H4 (cell line): ENCODE data around the gene GPC3. TPM values are rescaled to one million over a fixed set of nuclear protein-coding genes. Genes with fewer than 3 reads are reported as not detected.
"Not testable (repeated sequence)": the region's sequence is repeated elsewhere in the genome, so short reads cannot be mapped to it uniquely, and the experiment has no call there.

ENCODE experiments used
- DNase-seq: peaks from one replicate; pipeline ENCODE4 v3.0.0-alpha.2; 2015; ENCODE audit warnings: low spot score
- total RNA-seq: library from RNA; depleted of rRNA; stranded (reverse); fragments of >200 nt; shearing (Covaris generic); gene quantifications from 2 replicates; pipeline ENCODE4 v1.2.3, GENCODE V29; 2014

Gene GPC3
- total RNA-seq, 1 experiment from 2014 or later: 0.06 TPM

DNA sequence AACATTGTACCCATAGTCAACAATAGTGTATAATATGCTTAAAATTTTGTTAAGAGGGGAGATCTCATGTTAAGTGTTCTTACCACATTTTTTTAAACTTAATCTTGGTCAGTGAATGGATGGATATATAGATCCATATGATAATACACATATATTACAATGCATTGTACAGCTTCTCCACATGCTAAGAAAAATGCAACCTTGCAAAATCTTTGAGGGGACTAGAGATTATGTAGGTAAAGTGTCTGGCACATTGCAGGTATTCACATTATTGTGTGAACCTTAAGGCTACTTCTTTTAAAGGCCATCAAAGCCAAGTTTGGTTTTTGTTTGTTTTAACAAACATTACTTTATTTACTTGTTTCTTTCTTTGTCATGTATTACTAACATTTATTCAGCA lies 10.4 kb upstream of the GPC3 start:
- DNase-seq: no peak

DNA sequence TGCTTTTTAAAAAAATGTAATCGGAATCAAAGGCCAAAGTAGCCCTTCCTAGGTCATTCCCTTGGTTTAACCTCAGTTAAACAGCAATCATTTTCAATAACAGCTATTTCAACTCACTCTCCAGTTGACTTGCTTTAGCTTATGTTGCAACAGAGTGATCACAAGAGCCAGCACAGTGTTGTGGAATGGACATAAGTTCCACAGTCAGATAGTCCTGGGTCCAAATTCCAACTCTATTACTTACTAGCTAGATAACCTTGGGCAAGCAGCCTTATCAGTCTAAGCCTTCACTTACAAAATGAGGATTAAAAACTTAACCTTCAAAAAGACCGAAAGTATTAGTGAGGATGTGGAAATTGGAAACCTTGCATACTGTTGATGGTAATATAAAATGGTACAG lies 9.2 kb upstream of the GPC3 start:
- DNase-seq: no peak

DNA sequence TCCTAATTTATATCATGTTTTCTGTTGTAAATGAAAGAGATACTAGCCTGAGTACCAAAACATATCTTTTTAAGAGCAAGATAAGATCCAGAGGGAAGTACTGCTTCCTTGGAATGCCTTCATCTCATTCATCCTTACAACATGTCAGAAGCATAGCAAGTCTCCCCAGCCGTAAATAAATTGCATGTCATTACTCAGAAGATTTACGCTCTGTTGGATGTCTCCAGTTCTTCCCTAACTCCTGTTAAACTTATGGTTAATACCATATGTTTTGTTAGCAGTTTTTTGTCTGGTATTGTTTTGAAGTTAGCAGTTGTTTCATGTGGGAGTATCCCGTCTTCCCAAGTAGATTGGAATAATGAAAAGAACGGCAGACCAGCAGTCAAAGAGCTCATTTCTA lies 7.5 kb upstream of the GPC3 start:
- no peak for DNase-seq

DNA sequence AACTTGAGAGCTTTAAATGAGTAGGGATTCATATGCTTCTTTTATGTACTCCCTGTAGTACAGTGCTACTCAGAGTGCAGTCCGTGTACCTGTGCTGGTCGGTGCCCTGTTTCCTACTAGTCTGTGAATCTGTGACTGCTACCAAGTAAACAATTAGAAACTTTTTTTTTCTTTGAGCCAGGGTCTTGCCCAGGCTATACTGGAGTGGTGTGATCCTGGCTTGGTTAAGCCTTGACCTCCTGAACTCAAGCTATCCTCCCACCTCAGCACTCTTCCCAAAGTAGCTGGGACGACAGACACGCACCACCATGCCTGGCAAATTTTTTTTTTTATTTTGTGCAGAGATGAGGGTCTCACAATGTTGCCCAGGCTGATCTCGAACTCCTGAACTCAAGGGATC lies 6.4 kb upstream of the GPC3 start:
- no peak for DNase-seq

DNA sequence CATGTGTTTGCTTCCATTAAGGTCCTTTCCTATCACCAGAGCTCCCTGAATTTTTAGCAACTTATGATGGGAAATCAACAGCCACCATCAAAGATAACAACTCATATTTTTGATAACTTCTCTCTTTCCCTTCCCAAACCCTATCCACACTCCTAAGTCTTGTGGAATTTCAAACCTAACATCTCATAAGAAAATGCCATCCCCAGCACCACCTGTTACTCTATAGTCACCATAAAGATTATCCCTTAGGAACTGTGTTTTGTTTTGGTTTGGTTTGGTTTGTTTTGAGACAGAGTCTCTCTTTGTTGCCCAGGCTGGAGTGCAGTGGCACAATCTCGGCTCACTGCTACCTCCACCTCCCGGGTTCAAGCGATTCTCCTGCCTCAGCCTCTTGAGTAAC lies 5.7 kb upstream of the GPC3 start:
- DNase-seq: not testable (repeated sequence)

DNA sequence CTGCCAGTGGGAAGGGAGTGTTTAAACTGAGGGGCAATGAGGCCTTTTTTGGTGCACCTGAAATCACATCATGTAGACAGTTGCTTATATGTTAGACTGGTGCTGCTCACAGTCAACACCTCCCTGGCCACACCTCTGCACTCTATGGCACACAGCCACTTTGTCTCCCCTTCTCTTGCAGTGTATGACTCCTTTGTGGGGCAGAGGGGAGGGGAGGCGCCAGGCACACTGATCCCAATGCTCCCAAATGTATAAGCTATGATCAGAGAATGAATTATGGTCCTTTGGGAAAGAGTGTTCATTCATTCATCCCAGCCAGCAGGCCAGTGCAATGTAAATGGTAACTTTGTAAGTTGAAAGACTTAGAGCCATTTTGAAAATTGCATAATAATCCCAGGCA lies 4.6 kb upstream of the GPC3 start:
- DNase-seq: no peak

DNA sequence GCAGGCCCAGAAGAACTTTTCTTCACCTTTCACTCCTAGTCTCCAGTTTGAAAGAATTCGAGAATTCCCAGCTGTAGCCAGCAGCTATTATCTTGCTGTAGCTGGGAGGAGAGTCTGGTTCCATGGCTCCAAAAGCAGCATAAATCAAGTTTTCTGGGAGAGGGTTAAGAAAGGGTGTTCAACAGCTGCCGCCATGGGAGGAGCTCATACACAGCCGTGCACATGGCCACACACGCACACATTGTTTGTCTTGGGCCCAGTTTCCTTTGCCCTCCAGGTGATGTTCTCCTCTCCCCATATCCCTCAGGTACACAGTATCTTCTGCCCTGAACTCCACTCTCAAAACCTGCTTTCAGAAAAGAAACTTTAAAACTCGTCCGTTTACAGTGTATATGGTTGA lies 4.1 kb upstream of the GPC3 start:
- DNase-seq: no peak

DNA sequence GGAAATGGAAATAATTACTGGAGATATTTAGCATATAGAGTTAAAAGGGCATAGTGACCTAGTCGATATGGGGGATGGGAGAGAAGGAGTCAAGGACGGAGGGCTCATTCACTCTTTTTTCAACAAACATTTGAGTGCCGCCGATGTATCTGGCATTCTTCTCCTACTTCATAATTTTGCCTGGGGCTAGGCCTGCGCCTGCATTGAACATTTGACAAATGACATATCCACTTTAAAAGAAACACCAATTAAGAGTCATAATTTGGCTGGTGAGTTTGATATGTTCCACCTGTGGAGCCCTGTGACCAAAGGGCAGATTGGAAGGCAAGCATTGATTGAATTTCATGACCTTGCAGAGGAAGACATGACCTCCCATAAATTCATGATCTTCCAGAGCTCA lies 2.6 kb upstream of the GPC3 start:
- no peak for DNase-seq

DNA sequence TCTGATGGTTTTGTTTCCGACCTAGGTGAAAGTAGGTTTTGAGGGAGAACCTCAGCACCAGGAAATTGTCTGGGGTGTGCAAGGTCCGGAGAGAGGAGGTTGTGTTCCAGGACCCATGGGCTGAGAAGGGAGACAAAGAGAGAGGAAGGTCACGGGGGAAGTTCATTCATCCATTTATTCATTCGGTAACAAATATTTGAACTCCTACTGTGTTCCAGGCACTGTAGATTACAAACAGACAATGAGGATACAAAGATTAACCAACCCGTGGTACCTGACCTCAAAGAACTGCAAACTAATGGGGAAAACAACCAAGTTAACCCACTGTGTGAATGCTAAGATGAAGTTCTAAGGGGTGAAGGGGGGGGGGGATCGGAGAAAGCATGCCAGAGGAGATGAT lies 1.8 kb upstream of the GPC3 start:
- DNase-seq: no peak

DNA sequence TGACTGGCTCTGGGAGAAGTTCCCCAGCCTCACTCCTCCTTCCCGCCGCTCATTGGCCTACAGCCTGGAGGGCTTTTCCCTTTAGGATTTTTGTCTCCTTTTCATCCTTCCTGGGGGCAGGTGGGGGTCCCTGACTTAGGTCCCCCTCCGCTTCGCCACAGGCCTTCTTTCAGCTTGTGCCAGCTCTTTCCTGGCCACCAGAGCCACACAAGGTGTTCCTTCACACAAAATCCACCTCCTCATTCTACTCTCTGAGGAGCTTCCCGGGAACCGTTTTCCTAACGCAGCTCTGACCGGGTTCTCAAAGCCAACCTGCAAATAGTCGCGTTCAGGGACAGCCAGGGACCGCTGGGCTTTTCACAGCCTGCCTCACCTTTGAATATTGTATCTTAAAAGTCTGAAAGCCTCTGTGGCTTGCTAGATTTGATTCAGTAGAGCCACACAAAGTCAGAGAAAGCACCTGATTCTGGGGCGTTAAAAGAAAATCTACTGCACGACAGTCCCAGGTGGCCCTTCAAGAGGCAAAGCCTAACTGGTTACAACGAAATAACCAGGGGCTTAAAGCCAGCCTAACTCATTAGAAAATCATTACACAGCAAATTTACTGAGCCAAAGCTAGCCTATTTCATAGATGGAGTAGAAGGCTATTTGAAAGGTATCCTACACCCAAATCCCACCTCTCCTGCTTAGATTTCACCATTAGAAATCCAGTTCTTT lies 731 bp upstream of the GPC3 start:
- DNase-seq: no peak

DNA sequence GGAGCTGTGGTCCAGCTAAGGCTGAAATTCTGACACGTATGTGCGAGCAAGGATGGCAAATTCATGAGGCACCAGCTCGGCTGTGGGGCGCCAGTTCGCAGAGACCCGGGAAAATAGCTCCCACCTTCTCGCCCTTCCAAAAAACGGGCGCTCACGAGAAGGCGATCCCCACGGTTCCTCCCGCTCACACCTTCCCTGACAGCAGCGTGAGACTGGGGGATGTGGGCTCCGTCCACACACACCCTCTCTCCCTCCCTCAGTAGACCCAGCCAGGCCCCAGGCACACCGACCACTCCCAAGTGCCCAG lies 584 bp downstream of the GPC3 start:
- no peak for DNase-seq

DNA sequence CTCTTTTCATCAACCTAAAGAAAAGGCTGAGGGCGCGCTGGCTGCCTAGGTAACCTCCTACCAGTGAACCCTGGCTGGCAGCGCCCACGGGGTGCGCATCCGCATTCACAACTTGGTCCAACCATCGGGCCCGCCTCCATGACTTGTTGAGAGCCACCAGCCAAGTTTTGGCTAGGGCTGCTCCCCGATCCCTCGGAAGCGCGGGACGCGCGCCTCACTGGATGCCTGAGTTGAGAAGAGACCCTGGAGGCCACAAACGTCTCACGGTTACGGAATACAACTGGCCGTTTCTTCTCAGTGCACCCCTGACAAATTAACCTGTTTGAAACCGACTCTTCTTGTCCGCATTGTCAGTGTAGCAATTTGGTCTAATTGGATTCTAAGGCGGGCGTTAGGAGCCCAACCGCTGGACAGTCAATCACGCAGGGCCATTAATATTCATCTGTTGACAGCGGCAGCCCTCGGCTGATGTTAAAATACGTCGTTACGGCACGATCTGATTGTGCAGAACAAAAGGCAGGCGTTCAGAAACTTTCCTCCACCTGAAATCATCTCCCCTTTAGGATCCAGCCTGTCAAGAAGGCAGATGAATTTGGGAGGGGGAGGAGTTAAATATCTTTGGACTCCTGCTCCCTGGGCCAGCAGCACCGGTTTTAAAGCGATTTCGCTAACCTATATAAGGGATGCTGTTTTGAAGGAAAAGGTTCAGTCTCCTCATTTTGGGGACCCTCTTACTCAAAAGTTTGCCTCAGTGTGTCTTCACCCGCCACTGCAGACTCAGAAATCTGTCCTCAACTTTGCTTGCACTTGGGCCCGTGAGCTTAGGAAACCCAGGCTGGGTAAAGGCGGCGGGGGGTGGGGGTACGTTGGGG lies 1.2 kb downstream of the GPC3 start:
- DNase-seq: no peak

DNA sequence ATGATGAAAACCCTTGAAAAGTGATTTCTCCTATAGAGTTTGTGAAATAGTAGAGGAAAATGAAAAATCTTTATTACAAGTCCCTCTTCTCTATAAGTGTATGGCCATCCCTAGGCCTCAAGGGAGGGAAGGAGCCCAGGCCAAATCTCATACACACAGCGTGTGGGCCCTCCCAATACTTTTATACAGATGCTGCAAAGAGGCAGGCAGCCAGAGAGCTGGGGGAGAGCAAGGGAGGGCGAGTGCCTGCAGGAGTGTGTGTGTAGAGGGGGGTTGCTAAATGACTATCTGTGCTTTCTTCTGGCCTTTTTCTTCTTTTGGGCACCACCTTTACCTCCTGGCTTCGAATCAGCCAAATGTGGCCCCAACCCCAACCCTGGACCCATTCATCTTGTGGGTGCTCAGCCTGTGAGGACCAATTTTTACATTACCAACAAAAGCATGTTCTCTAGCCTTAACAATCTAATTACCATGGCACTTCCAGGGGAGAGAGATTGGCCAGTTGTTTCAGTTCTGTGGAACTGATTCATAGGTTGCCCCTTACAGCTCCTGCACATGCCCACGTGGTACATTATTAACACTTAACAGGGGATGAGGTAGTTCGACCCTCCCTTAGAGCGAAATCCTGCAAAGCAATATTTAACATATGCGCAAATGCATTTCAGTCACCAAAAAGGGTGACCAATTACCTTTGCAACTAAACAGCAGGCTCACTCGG lies 2.0 kb downstream of the GPC3 start:
- DNase-seq: no peak

DNA sequence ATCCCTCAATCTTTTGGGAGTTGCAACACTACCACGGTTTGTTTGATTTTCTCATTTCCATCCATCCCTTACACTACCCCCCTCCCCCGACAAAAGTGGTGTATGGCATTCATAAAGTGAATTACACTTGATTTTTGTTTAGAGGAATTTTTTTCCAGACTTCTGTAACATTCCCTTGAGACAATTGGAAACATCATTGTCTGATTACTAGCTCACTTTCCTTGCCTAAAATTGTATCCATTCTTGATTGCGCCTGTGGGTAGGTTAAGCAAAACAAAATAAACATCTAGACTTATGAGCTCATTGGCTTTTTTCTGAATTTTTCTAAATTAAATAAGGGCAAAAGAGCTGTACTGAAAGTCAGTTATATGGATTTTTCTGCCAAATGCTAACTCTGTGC lies 3.5 kb downstream of the GPC3 start:
- no peak for DNase-seq

DNA sequence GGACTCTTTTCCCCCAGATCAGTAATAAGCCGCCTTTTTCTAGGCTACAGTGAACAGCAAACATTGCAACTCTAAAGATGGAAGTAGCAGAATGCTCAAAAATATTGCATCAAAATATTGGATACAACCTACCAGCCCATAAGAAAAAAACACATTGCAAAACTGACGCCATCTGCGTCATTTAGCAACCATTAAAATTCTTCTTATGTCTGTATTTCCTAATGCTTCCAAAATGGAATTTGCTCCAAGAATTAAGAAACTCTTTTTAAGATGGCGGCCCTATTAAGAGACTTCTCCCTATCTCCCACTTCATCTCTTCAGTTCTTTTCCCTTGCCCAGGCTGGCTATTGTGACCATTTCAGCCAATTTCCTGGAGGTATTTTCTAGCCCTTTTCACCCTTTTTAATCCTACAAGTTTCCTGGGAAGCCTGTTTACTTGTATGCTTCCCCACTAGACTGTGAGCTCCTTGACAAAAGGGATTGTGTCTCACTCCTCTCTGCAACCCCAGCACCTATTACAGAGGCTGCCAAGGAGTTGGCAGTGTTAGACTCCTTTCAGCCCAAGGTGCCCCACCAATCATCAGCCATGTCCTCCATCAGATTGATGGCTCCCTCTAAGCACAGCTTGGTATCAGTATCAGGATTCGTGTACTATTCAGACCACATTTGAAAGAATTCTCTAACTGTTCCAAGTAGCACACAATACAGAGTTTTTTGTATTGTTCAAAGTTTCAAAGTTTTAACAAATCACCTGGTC lies 4.4 kb downstream of the GPC3 start:
- no peak for DNase-seq

DNA sequence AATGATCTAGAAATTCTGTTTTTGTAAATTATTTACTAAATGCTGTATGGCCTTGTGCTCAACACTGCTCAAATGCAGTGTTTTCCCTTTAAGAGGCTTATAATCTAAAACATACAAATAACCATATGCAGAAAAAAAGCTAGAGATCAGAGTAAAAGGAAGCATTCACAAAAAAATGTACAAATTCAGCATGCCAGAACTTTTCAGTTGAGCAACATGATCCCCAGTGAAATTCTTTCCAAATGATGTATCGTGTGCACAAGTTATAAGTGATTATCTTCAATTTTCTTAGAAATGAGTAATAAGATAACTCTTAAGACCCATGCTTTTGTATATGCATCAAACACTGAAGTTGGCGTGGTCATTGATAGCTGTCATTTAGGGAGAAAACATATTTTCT lies 5.0 kb downstream of the GPC3 start:
- DNase-seq: no peak

DNA sequence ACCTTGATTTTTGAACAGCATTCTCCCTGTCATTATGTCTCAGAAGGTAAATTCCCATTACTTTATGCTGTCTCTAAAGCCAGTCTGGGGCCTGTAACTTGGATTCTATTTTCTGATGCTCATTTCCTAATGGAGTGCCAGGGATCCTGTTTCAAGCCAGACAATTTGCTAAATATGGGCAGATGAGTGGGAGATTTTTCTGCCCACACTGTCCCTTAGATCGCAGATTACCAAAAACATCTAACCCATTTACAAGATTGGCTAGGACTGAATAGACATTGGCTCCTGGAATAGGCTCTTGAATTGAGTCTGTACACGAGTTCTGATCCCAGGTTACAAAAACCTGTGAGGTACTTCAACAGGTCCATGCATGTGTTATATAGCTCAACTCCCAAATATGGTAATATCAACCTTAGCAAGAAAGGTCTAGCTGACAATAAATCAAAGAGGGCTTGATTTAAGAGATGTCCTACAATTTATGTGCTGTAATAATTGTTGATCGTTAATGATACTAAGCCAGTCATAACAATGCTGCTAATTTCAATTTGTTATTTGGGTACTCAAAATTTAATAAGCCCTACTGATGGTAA lies 5.7 kb downstream of the GPC3 start:
- DNase-seq: no peak

DNA sequence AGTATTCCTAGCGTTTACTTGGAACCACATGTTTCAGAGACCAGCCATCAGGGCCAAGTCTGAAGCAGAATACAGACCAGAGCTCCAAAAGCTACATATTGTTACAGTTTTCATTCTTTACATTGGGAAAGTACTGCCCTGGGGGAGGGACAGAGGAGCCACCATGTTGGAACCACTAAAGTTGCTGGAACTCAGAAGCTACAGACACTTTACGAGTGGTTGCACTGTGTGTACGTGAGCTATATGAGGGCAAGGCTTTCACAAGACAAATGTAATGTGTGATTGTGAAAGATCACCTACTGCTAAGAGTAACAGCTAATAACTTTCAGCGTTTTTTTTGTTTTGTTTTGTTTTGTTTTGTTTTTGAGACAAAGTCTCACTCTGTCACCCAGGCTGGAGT lies 11.7 kb downstream of the GPC3 start:
- DNase-seq: no peak

DNA sequence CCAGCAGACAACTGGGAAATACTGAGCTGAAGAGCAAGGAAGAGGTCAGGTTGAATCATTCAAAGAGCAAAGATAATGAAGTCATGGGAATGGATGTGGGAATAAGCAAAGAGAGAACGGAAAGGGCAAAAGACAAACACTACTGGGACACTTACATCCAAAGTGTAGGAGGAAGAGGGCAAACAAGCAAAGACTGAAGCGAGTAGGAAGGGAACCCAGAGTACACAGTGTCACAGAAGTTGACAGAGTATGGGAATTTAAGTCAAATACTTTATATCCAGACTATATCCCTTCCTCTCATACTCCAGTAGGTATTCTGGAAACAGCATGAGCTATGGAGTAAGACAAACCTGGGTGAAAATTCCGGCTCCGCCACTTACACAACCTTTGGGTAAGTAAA lies 12.5 kb downstream of the GPC3 start:
- DNase-seq: no peak

DNA sequence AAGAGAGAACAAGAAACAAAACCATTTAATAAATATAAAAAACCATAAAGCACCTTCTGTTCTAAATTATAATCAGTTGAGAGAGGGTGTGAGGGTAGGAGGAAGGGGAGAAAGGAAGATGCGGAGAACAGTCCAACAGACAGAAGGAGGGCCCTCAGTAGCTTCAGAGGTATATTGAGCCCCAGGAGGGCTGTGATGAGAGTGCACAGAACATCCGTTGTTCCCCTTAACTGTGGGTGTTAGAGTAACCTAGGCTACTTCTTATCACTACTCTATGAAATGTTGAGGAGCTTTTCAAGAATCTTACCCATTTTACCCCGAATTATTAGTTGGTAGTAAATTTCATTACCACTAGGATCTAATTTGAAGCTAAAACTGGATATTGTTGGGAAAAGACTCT lies 13.8 kb downstream of the GPC3 start:
- DNase-seq: no peak

DNA sequence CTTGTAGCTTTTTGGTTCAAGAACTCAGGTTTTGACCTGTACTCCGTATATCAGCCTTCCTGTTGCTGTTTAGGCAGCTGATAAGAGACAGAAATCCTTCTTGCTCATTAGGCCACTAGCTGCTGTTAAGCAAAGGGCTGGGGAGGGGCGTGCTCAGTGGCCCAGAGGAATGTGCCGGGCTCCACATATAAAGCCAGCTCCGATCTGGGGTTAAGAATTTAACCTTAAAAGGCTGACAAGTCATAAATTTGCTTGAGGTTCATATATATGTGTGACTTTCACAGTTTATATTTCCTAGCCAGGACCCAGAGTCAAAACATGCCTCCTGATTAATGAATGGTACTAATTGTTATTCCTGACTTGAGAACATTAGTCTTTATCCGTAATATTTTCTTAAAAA lies 15.3 kb downstream of the GPC3 start:
- no peak for DNase-seq

DNA sequence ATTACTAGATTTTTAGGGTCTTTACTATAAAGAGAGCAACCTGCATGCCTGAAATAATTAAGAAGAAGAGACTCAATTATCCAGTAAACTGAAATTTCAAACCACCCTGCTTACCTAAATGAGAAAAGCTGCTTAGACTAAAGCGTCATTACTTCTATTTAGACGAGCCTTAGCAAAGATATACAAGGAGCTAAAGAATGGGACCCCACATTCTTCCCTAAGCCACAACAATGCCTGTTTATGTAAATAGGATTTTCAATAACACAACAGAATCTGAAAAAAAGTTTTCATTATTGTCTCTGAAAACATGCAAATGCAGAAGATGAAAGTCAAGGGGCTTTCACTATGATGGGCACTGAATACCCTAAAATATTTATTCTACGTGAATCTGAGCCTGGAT lies 16.2 kb downstream of the GPC3 start:
- no peak for DNase-seq
